Smooth muscle cell (in vitro differentiated cells): ENCODE measurements around the gene FLT1. TPM values are rescaled to one million over a fixed set of nuclear protein-coding genes. Genes with fewer than 3 reads are reported as not detected.
A peak's percentile ranks its signal among the peaks of the same experiment; 100 is the strongest.

Experiments used
- DNase-seq: peaks from one replicate; lab custom pipeline; 2025; ENCODE audit not compliant: unreplicated experiment; lab: John Stamatoyannopoulos, UW
- H2AFZ ChIP-seq: fragments of 200-600 bp; sonication (generic); 2 replicates; pipeline ENCODE4 v1.6.0; 2016; ENCODE audit warnings: antibody characterized with exemption, low read depth, mild to moderate bottlenecking
- H3F3A ChIP-seq: fragments of 200-600 bp; sonication (generic); 2 replicates; pipeline ENCODE4 v1.6.0; 2017; ENCODE audit warnings: antibody characterized with exemption, low read depth
- H3K27ac ChIP-seq: fragments of 200-600 bp; sonication (generic); 2 replicates; pipeline ENCODE4 v1.5.1; 2016; ENCODE audit warnings: low read depth, mild to moderate bottlenecking
- H3K27me3 ChIP-seq: fragments of 200-600 bp; sonication (generic); 2 replicates; pipeline ENCODE4 v1.6.1; 2016; ENCODE audit warnings: low read depth, mild to moderate bottlenecking
- H3K36me3 ChIP-seq: fragments of 200-600 bp; sonication (generic); 2 replicates; pipeline ENCODE4 v1.5.1; 2016; ENCODE audit warnings: low read depth
- H3K4me1 ChIP-seq: fragments of 200-600 bp; sonication (generic); 2 replicates; pipeline ENCODE4 v1.5.1; 2016; ENCODE audit warnings: low read depth
- H3K4me2 ChIP-seq: fragments of 200-600 bp; sonication (generic); 2 replicates; pipeline ENCODE4 v1.6.0; 2016; ENCODE audit warnings: mild to moderate bottlenecking
- H3K4me3 ChIP-seq: fragments of 200-600 bp; sonication (generic); 2 replicates; pipeline ENCODE4 v1.5.1; 2016; ENCODE audit warnings: mild to moderate bottlenecking
- H3K79me2 ChIP-seq: fragments of 200-600 bp; sonication (generic); 2 replicates; pipeline ENCODE4 v1.6.0; 2016; ENCODE audit warnings: low read depth, mild to moderate bottlenecking
- H3K9ac ChIP-seq: fragments of 200-600 bp; sonication (generic); 2 replicates; pipeline ENCODE4 v1.6.0; 2016; ENCODE audit warnings: low read depth
- H3K9me3 ChIP-seq: fragments of 200-600 bp; sonication (generic); replicated peaks from 2 replicates; pipeline ENCODE4 v1.5.1; 2016; ENCODE audit warnings: low read depth
- H4K20me1 ChIP-seq: fragments of 200-600 bp; sonication (generic); 2 replicates; pipeline ENCODE4 v1.6.0; 2016; ENCODE audit warnings: low read depth
- WGBS: methylation state at CpG from one replicate; pipeline ENCODE4 v1.1.7; 2016; ENCODE audit warnings: low lambda C conversion rate; 5-methylcytosine and 5-hydroxymethylcytosine counted together
- polyA plus RNA-seq: library from polyadenylated mRNA; unstranded; fragments of >200 nt; fragmentation: Nextera tagmentation; extraction: Ambion mirVana; gene quantifications from 2 replicates; pipeline ENCODE4 v1.2.1, GENCODE V29; 2016
- total RNA-seq: library from RNA; depleted of rRNA; stranded (reverse); fragments of >200 nt; gene quantifications from 2 replicates; pipeline ENCODE4 v1.2.3, GENCODE V29; 2014
- TF ChIP-seq, protein P1 (sequence below): fragments of 200-600 bp; sonication (generic); IDR thresholded peaks from 2 replicates; pipeline ENCODE4 v1.5.1; 2017; ENCODE audit warnings: borderline replicate concordance, mild to moderate bottlenecking, antibody characterized with exemption; ENCODE audit not compliant: insufficient read depth, poor library complexity, severe bottlenecking

Gene FLT1
- total and polyA plus RNA-seq, 2 experiments from 2014 or later: 495 to 738 TPM

DNA sequence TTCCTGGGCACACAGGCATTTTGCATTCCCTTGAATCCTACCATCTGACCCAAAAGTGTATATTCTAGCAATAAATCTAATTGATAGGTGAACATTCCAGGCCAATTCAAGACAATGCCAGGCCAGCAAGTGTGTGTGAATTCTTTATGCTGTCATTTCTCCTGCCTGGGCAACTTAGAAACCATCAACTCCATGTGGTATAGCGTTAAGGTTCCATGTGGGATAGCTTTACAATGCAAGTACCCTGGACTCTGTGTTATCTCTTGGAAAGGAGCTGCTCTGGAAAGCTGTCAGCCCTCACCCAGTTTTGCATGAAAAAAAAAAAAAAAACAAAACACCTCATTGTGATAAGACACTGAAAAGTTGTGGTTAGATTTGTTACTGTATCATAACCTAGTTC is 15.6 kb upstream of the FLT1 start:
- Histone ChIP-seq H3K79me2 (no peaks in the 10 kb centered on the region), H3F3A (no peaks in the 10 kb centered on the region), H3K9ac (no peak overlapping the region), H4K20me1 (no peaks in the 10 kb centered on the region), H3K9me3 (no peaks in the 10 kb centered on the region), H3K27ac (no peak overlapping the region), H3K27me3 (no peaks in the 10 kb centered on the region), H2AFZ (no peak overlapping the region), H3K4me1 (no peaks in the 10 kb centered on the region), H3K4me3 (no peak overlapping the region), H3K4me2 (no peak overlapping the region), H3K36me3 (no peaks in the 10 kb centered on the region)
- TF ChIP-seq, protein P1, sequence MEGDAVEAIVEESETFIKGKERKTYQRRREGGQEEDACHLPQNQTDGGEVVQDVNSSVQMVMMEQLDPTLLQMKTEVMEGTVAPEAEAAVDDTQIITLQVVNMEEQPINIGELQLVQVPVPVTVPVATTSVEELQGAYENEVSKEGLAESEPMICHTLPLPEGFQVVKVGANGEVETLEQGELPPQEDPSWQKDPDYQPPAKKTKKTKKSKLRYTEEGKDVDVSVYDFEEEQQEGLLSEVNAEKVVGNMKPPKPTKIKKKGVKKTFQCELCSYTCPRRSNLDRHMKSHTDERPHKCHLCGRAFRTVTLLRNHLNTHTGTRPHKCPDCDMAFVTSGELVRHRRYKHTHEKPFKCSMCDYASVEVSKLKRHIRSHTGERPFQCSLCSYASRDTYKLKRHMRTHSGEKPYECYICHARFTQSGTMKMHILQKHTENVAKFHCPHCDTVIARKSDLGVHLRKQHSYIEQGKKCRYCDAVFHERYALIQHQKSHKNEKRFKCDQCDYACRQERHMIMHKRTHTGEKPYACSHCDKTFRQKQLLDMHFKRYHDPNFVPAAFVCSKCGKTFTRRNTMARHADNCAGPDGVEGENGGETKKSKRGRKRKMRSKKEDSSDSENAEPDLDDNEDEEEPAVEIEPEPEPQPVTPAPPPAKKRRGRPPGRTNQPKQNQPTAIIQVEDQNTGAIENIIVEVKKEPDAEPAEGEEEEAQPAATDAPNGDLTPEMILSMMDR: no peak
- 41% methylated on average over 1 of the region's 1 CpG for WGBS
- no peak for DNase-seq

DNA sequence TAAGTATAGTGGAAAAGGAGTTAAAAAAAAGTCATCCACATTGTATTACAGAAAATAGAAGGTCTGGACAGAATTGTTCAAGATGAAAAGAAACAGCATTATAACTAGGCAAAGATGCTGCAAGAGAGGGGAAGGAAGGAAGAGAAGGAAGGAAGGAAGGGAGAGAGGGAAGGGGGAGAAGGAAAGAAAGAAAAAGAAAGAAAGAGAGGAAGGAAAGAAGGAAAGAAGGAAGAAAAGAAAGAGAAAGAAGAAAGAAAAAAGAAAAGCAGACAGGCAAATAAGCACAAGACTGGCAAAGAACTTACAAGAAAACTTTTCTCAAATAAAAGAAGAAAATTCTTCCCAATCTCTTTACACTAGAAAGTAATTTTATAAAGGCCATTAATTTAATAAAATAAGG is 15.1 kb upstream of the FLT1 start:
- TF ChIP-seq, protein P1: no peak
- Histone ChIP-seq H3K36me3 (no peaks in the 10 kb centered on the region), H3K27me3 (no peaks in the 10 kb centered on the region)

DNA sequence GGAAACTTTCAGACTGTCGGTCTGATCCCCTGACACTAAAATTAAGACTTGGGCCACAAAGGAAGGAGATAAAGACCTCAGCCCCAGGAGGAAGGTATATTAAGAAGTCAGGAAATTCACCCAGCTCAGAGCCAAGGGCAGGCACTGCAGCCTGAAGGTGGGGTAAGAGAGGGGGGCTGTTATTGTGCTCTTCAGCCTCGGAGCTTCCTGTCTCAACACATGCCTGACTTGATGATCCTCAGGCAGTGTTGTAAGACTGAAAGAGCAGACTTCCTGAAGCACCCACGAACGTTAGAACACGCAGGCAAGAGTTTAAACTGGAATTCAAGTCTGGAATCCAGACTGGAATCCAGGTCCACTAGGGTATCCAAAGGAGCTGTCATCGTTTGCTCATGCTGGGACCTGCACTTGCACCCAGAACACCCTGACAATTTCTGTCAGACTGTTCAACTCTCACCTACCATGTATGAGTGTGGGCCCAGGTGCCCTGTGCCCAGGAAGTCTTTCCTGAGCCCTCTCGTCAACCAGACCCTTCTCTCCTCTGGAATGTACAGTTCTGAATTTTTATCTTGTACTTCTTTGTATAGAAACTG is 10.7 kb upstream of the FLT1 start:
- TF ChIP-seq, protein P1: no peak
- DNase-seq: no peak
- Histone ChIP-seq H3K9me3 (no peaks in the 10 kb centered on the region), H3K4me2 (peak overlapping the region; percentile 30), H2AFZ (peak overlapping the region; percentile 40), H4K20me1 (no peaks in the 10 kb centered on the region), H3K4me3 (no peak overlapping the region), H3K9ac (no peak overlapping the region), H3K79me2 (peaks cover 10% of the 10 kb centered on the region), H3K27me3 (no peaks in the 10 kb centered on the region), H3K36me3 (no peaks in the 10 kb centered on the region), H3F3A (peaks cover 10% of the 10 kb centered on the region), H3K27ac (no peak overlapping the region), H3K4me1 (peaks cover 9% of the 10 kb centered on the region)
- WGBS: 42% methylated on average over 7 of the region's 7 CpGs

More for the DNA sequence above, 15.1 kb upstream of the FLT1 start:
- no peaks in the 10 kb centered on the region for H3K4me1 ChIP-seq
- H3K9ac ChIP-seq: no peak overlapping the region
- no peaks in the 10 kb centered on the region for H3K9me3 ChIP-seq
- DNase-seq: no peak
- H2AFZ ChIP-seq: peak overlapping the region; percentile 43
- no peaks in the 10 kb centered on the region for H4K20me1 ChIP-seq
- H3K79me2 ChIP-seq: no peaks in the 10 kb centered on the region
- no peak overlapping the region for H3K4me3 ChIP-seq
- H3F3A ChIP-seq: no peaks in the 10 kb centered on the region
- no peak overlapping the region for H3K4me2 ChIP-seq
- no peak overlapping the region for H3K27ac ChIP-seq
